NT2/D1 (cell line): ENCODE data around the gene GNAQ.

Experiments
- DNase-seq: peaks from one replicate; pipeline ENCODE4 v3.0.0-alpha.2; 2011; ENCODE audit warnings: low read depth, low spot score
- H3K27me3 ChIP-seq: 2 replicates; pipeline ENCODE4 v1.6.0; 2011; ENCODE audit warnings: mild to moderate bottlenecking; ENCODE audit not compliant: insufficient read length, insufficient read depth
- H3K36me3 ChIP-seq: 2 replicates; pipeline ENCODE4 v1.6.1; 2011; ENCODE audit warnings: mild to moderate bottlenecking, low read length, mixed read lengths; ENCODE audit not compliant: insufficient read depth, insufficient read length
- H3K4me1 ChIP-seq: 2 replicates; pipeline ENCODE4 v1.5.1; 2011; ENCODE audit not compliant: insufficient read depth, insufficient read length
- H3K4me3 ChIP-seq: 2 replicates; pipeline ENCODE4 v1.5.1; 2011; ENCODE audit warnings: low read depth; ENCODE audit not compliant: insufficient read length
- H3K9ac ChIP-seq: 2 replicates; pipeline ENCODE4 v1.6.0; 2011; ENCODE audit warnings: low read depth; ENCODE audit not compliant: insufficient read length
- H3K9me3 ChIP-seq: 2 replicates; pipeline ENCODE4 v1.5.1; 2011; ENCODE audit warnings: mild to moderate bottlenecking, low read length; ENCODE audit not compliant: insufficient read depth
- SUZ12 ChIP-seq: IDR thresholded peaks from 2 replicates; pipeline ENCODE4 v1.6.1; 2011; ENCODE audit not compliant: insufficient read length, insufficient read depth; ENCODE audit errors: extremely low read depth
- YY1 ChIP-seq: IDR thresholded peaks from 2 replicates; pipeline ENCODE4 v1.6.1; 2011; ENCODE audit not compliant: insufficient read length, insufficient read depth
- ZNF274 ChIP-seq: IDR thresholded peaks from 2 replicates; pipeline ENCODE4 v1.6.1; 2011; ENCODE audit warnings: mild to moderate bottlenecking, low read depth, low read length

GNAQ gene

GRCh38 chr9:77943057-77943456 is 88.6 kb downstream of the GNAQ start:
- Histone ChIP-seq H3K9ac (no peak overlapping the region), H3K9me3 (no peaks in the 10 kb centered on the region), H3K36me3 (no peaks in the 10 kb centered on the region), H3K4me1 (no peaks in the 10 kb centered on the region), H3K27me3 (no peaks in the 10 kb centered on the region), H3K4me3 (no peak overlapping the region)
- DNase-seq: no peak
- no peak for TF ChIP-seq YY1
- no peak for TF ChIP-seq SUZ12
- TF ChIP-seq ZNF274: no peak

- H3K9me3 ChIP-seq: no peaks in the 10 kb centered on the region
- DNase-seq: no peak
- no peak overlapping the region for H3K9ac ChIP-seq
- no peaks in the 10 kb centered on the region for H3K36me3 ChIP-seq
- no peaks in the 10 kb centered on the region for H3K27me3 ChIP-seq
- TF ChIP-seq ZNF274: no peak
- TF ChIP-seq SUZ12: no peak
- no peak for TF ChIP-seq YY1
- no peaks in the 10 kb centered on the region for H3K4me1 ChIP-seq
- no peak overlapping the region for H3K4me3 ChIP-seq
Observed at GRCh38 chr9:77939149-77939668, 92.4 kb downstream of the GNAQ start.

GRCh38 chr9:77938163-77938562 is 93.4 kb downstream of the GNAQ start:
- Histone ChIP-seq H3K9ac (no peak overlapping the region), H3K36me3 (no peaks in the 10 kb centered on the region), H3K9me3 (no peaks in the 10 kb centered on the region), H3K4me3 (no peak overlapping the region), H3K4me1 (no peaks in the 10 kb centered on the region), H3K27me3 (no peaks in the 10 kb centered on the region)
- TF ChIP-seq ZNF274 (no peak), SUZ12 (no peak), YY1 (no peak)
- DNase-seq: no peak

- H3K4me1 ChIP-seq: no peaks in the 10 kb centered on the region
- no peaks in the 10 kb centered on the region for H3K9me3 ChIP-seq
- no peak for DNase-seq
- no peaks in the 10 kb centered on the region for H3K27me3 ChIP-seq
- H3K4me3 ChIP-seq: no peak overlapping the region
- H3K9ac ChIP-seq: no peak overlapping the region
- TF ChIP-seq SUZ12 (no peak), ZNF274 (no peak), YY1 (no peak)
- no peaks in the 10 kb centered on the region for H3K36me3 ChIP-seq
Observed at GRCh38 chr9:77935974-77936373, 95.6 kb downstream of the GNAQ start.

- H3K9me3 ChIP-seq: no peaks in the 10 kb centered on the region
- H3K4me1 ChIP-seq: no peaks in the 10 kb centered on the region
- DNase-seq: no peak
- H3K27me3 ChIP-seq: no peaks in the 10 kb centered on the region
- no peak for TF ChIP-seq YY1
- no peak for TF ChIP-seq SUZ12
- TF ChIP-seq ZNF274: no peak
- no peak overlapping the region for H3K9ac ChIP-seq
- no peak overlapping the region for H3K4me3 ChIP-seq
- H3K36me3 ChIP-seq: no peaks in the 10 kb centered on the region
Observed at GRCh38 chr9:77935211-77935610, 96.4 kb downstream of the GNAQ start.

- no peak for TF ChIP-seq SUZ12
- no peak for TF ChIP-seq ZNF274
- no peak for TF ChIP-seq YY1
- no peaks in the 10 kb centered on the region for H3K9me3 ChIP-seq
- no peak overlapping the region for H3K9ac ChIP-seq
- no peak overlapping the region for H3K4me3 ChIP-seq
- no peaks in the 10 kb centered on the region for H3K27me3 ChIP-seq
- H3K36me3 ChIP-seq: no peaks in the 10 kb centered on the region
- no peaks in the 10 kb centered on the region for H3K4me1 ChIP-seq
- DNase-seq: no peak
Observed at GRCh38 chr9:77933976-77934375, 97.6 kb downstream of the GNAQ start.

- no peak for TF ChIP-seq ZNF274
- no peak for TF ChIP-seq SUZ12
- TF ChIP-seq YY1: no peak
- no peak overlapping the region for H3K9ac ChIP-seq
- DNase-seq: no peak
- H3K4me3 ChIP-seq: no peak overlapping the region
- no peaks in the 10 kb centered on the region for H3K4me1 ChIP-seq
- no peaks in the 10 kb centered on the region for H3K36me3 ChIP-seq
- H3K27me3 ChIP-seq: no peaks in the 10 kb centered on the region
- no peaks in the 10 kb centered on the region for H3K9me3 ChIP-seq
Observed at GRCh38 chr9:77933019-77933418, 98.6 kb downstream of the GNAQ start.

GRCh38 chr9:77929942-77930341 is 101.7 kb downstream of the GNAQ start:
- Histone ChIP-seq H3K27me3 (no peaks in the 10 kb centered on the region), H3K36me3 (no peaks in the 10 kb centered on the region), H3K9ac (no peak overlapping the region), H3K4me1 (no peaks in the 10 kb centered on the region), H3K9me3 (no peaks in the 10 kb centered on the region), H3K4me3 (no peak overlapping the region)
- DNase-seq: no peak
- TF ChIP-seq YY1 (no peak), ZNF274 (no peak), SUZ12 (no peak)

- no peaks in the 10 kb centered on the region for H3K27me3 ChIP-seq
- no peak for DNase-seq
- no peaks in the 10 kb centered on the region for H3K4me1 ChIP-seq
- H3K9ac ChIP-seq: no peak overlapping the region
- H3K9me3 ChIP-seq: no peaks in the 10 kb centered on the region
- no peaks in the 10 kb centered on the region for H3K36me3 ChIP-seq
- H3K4me3 ChIP-seq: no peak overlapping the region
- no peak for TF ChIP-seq SUZ12
- no peak for TF ChIP-seq YY1
- no peak for TF ChIP-seq ZNF274
Observed at GRCh38 chr9:77927265-77927664, 104.3 kb downstream of the GNAQ start.
